HUDEP-2 (cell line): ENCODE measurements around the gene NR3C2.
"Not testable (repeated sequence)": the region's sequence is repeated elsewhere in the genome, so short reads cannot be mapped to it uniquely, and the experiment has no call there.

ENCODE experiments used
- DNase-seq, 76 experiments: peaks; one replicate each; lab custom pipeline; 2025; ENCODE audit not compliant: unreplicated experiment in 76 of 76; lab: John Stamatoyannopoulos, UW

The NR3C2 gene

GRCh38 chr4:148323316-148323715 lies 118.9 kb downstream of the NR3C2 start:
- DNase-seq, result not testable (repeated sequence)

GRCh38 chr4:148315049-148315448 lies 127.2 kb downstream of the NR3C2 start:
- DNase-seq, result no peak

- DNase-seq, result no peak
Observed at GRCh38 chr4:148312956-148313490, 129.2 kb downstream of the NR3C2 start.

GRCh38 chr4:148311526-148311925 lies 130.7 kb downstream of the NR3C2 start:
- DNase-seq, result no peak

DNA sequence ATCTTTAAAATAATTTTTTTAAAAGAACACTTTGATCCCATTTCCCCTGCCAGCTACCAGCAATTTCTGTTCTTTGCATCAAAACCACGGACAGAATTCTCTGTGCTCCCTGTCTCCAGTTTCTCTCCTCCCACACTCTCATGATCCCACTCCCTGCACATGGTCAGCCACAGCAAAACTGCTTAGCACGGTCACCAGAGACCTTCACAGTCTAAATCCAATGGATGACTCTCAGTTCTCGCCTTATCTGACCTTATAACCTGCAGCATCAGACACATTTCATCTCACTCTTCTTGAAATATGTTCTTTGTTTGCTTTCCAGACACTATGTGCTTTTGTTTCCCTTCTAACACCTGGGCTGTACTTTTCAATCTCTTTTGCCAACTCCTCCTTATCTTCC lies 131.5 kb downstream of the NR3C2 start:
- DNase-seq, result no peak

DNA sequence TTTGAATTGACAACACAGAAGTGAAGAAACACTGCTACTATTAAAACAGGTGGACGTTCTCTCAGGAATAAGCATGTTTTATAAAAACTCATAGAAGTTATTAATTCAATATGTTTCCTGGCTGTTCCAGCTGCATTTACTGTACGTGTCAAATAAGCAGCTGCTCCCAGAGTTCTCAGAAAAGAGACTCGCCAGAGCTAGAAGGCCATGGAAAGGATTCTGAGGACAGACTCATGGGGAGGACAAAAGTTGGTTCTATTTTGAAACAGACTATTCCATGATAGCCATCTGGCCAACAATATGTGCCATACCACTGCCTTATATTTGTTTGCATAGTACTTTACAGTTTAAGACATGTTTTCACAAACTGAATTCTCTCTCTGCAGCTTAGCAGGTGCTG lies 136.5 kb downstream of the NR3C2 start:
- no peak for DNase-seq

DNA sequence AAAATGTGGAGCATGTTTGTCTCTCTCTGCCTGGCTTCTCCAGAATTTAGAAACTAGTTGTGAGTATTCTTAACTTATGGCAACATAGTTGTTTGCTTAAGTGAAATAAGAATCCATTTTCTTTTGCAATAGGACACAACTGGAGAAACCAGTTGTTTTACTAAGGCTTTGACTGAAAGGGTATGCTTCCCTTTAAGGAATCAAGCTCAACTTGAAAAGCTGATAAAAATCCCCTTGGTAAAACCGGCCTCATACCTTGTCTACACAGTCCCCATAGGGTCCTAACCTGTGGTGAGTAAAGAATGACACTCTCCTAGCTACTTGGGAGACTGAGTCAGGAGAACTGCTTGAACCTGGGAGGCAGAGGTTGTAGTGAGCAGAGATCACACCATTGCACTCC lies 139.8 kb downstream of the NR3C2 start:
- DNase-seq, result no peak

GRCh38 chr4:148300877-148301276 lies 141.3 kb downstream of the NR3C2 start:
- peak in 7 of 76 experiments; percentile 0 to 20 (median 5) for DNase-seq

- no peak for DNase-seq
Observed at GRCh38 chr4:148299337-148299736, 142.9 kb downstream of the NR3C2 start.

DNA sequence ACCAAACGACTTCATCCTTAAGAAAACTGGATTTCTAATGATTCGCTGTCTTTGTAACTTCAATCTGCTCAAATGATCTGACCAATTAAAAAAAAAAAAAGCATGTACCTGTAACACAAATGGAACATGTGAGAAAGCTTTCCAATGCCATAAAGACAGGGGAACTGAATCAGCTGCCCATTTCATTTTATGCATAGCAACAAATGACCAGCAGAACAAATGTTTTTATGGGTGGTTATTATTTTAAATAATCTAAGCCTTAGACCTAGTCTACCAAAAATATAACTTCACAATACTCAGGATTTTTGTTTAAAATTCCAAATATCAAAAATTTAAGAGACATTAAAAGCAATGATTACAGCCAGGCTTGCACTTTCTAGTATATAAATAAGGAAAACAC lies 145.7 kb downstream of the NR3C2 start:
- DNase-seq, result no peak

GRCh38 chr4:148295642-148296041 lies 146.6 kb downstream of the NR3C2 start:
- no peak for DNase-seq

DNA sequence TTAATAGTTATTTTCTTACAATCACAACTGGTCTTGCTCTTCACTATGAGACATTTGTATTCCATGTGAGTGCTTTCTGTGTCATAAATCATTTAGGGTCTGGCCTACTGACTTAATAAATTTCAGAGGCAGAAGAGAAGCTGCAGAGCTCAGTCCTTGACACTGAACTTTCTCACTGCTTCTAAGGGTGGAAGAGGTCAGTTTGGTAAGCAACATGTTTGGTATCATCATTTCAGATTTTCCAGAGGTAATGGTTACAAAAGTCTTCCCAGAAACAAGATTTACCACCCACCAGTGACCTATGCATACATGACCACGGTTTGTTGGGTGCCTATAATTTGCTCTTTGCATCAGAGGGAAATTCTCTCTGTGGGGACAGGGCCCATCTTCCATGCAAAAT lies 148.6 kb downstream of the NR3C2 start:
- no peak for DNase-seq

- DNase-seq, result no peak
Observed at GRCh38 chr4:148292686-148293085, 149.5 kb downstream of the NR3C2 start.

DNA sequence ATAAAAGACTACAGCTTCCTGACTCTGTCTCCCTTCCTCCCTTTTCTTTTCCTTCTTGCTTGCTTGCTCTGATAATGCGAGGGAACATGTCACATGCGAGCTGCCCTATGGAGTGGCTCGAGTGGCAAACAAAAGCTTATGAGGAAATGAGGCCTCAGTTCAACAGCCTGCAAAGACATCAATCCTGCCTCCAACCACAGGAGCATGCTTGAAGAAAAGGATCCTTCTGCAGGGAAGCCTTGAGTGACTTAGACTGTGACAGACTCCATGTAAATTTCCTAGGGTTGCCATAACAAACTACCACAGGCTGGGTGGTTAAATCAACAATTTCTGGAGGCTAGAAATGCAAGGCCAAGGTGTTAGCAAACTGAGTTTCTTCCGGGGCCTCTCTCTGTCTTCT lies 152.5 kb downstream of the NR3C2 start:
- DNase-seq, result no peak

GRCh38 chr4:148288448-148288847 lies 153.8 kb downstream of the NR3C2 start:
- DNase-seq, result no peak

- DNase-seq, result no peak
Observed at GRCh38 chr4:148287111-148287510, 155.1 kb downstream of the NR3C2 start.

GRCh38 chr4:148286012-148286411 lies 156.2 kb downstream of the NR3C2 start:
- DNase-seq, result no peak

DNA sequence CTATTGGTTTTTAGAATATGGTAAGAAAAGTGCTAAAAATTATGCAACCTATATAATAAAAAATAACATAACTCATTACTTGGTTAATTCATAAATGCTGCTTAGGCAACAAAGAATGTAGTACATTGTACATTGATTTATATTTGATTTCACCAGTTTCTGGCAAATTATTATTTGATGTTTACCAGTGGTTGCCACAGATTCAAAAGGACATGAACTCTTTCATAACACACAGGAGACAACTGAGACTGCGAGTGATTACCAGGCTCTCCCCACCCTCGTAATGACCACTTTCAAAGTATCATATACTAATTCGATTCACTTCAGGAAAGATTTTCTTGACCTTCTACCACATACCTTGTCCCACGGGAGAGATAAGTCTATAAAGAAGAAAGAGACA lies 158.5 kb downstream of the NR3C2 start:
- DNase-seq, result no peak

DNA sequence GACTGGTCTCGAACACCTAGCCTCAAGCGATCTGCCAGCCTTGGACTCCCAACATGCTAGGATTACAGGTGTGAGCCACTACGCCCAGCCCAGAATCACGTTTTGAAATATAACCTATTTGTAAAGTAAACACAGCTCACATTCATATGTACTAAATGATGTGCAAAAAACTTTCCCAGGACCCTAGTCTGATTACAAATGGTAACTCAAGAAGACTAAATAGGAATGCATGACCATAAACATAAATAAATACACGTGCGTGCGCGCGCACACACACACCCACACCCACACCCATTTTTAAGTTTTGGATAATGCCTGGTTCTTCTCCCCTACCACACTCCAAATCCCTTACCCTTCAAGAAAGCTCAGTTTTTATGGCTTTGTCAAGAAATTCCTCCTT lies 163.9 kb downstream of the NR3C2 start:
- DNase-seq, result no peak

- no peak for DNase-seq
Observed at GRCh38 chr4:148275266-148275665, 166.9 kb downstream of the NR3C2 start.

- peak in 74 of 76 experiments; percentile 31 to 96 (median 86) for DNase-seq
Observed at GRCh38 chr4:148273501-148273986, 168.7 kb downstream of the NR3C2 start.

GRCh38 chr4:148271166-148271565 lies 171.0 kb downstream of the NR3C2 start:
- DNase-seq, result no peak

DNA sequence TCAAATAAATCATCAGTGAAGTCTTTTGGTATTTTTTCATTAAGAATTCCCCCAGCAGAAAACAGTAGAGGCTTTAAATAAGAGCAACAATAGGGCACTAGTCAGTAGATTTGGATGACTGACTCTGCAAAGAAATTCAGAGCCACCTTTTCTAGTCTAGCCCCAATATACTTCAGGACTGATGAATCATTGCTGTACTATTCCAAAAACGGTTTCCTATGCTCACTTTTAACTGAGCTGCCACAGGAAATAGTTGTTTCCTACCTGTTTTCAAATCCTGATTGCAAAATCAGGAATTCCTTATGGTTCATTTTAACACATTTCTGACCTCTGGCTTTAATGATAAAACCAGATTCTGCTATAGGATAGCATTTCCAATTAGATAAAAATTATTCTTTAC lies 171.6 kb downstream of the NR3C2 start:
- DNase-seq, result no peak
